ENCODE measurements around the gene CYSRT1.
"Not testable (repeated sequence)": the region's sequence is repeated elsewhere in the genome, so short reads cannot be mapped to it uniquely, and the experiment has no call there.

The CYSRT1 gene

DNA sequence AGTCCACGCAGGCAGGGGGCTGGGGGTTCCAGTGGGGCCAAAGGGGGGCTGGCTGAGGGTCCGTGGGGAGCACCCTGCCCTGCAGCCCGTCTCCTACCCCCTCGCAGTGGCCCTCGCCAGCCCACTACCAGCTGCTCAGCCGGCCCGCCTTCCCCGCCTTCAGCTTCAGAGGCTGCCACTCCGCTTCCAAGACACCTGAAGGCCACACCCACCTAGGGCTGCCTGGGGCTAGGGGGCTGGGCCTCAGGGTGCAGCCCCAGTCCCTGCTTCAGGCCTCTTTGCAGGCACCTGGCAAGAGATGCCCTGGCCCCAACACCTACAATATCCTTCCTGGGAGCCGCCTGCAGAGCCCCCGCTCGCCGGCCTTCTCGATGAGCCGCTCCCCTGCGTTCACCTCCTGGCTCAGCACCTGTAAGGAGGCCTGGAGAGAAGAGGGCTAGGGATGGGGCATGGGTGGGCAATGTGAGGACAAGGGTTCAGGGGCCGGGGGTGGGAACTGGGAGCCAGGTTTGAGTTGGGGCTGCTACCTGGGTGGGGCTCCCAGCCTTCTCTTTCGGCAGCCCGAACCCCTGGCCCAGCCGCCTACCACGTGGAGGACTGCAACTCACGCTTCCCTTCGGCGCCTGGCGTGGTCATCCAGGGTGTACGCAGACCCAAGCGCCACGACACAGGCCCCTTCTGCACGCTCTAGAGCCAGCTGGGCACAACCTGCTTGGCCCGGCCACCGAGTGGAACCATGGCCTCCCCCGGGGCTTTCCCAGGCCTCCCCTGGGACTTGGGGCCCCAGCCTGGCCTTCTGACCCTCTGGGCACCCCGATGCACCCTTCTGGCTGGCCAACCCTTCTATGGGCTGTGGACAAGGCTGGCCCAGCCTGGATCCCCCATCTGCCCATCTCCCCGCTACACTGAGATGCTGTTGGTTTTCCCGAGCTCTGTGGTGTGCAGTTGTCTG is 27.9 kb downstream of the CYSRT1 start:
- no peak for DNase-seq (ENCODE audit: low read depth)

DNA sequence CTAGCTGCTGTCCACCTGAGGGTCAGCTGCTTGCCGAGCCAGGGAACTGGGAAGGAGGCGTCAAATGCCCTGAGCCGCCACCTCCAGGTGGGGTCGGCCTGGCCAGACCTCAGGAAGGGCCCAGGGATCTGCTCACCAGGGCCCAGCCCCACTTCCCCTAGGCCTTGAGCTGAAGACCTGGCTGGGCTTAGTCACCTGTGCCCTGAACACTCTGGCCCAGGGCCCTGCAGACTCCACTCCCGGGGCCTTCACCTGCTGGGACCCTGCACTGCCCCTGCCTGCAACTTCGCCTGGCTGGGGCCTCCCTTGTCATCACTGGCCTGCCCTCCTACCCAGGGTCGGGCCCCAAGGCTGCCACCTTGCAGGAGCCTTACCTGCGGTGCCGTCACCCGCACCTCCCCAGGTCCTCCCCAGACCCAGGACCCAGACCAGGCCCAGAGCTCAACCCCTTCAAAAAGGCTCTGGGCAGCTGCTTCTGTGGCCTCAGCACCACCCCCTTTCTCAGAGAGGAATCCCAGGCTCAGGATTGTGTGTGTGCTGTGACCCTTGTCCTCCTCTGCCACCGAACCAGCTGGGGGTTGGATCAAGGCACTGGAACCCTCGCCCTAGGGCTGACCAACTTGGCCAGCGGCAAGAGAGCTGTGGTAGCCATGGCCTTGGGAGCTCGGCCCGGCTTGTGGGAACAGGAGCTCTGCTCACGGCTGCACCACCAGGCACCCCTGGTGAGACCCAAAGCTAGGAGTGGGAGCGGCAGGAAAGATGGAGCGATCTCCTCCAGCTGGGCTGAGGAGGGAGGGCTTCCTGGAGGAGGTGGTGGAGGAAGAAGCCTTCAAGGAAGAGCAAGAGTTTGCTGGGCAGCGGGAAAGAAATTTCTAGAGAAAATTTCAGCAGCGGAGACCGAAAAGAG is 29.0 kb downstream of the CYSRT1 start:
- DNase-seq (ENCODE audit: low read depth) = no peak

DNA sequence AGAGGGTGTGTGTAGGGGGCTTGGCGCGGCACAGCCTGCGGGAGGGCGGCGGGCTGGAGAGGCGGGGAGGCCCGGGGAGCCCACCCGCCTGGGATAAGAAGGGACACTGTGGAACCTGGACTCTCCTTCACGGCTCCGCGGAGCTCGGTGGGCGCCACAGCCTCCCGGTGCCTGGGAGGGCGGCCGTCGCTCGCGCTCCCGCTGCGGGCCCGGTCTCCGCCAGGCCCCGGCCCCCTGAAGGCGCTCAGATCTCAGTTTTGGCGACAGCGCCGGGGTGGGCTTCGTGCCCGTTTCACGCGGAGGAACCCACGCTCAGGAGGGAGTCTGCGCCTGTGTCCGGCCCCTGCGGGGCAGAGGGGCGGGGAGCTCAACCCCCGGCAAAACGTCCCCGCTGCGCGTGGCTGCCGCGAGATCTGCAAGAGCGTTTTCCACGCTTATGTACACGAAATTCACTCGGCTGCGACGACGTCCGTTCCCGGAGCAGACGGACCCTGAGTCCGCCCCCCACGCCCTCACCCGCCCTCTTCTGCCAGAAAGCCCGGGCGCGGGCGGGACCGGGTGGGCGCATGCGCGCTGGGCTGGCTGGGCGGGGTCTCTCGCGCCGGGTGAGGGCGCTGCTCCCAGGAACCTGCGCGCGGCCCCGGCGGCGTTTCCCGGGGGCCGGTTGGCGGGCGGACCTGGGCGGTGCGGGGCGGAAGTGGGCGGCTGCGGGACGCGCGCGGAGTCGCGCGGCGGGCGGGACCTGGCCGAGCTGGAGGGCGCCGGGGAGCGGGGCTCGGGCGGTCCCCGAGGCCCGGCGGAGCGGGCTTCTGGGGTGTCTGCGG is 29.9 kb downstream of the CYSRT1 start, which contains the start of gene NELFB:
Gene NELFB, plus strand, starts transcription at position 704 of the 824 bp plus-strand sequence.
- peak; percentile 95 for DNase-seq (ENCODE audit: low read depth)

DNA sequence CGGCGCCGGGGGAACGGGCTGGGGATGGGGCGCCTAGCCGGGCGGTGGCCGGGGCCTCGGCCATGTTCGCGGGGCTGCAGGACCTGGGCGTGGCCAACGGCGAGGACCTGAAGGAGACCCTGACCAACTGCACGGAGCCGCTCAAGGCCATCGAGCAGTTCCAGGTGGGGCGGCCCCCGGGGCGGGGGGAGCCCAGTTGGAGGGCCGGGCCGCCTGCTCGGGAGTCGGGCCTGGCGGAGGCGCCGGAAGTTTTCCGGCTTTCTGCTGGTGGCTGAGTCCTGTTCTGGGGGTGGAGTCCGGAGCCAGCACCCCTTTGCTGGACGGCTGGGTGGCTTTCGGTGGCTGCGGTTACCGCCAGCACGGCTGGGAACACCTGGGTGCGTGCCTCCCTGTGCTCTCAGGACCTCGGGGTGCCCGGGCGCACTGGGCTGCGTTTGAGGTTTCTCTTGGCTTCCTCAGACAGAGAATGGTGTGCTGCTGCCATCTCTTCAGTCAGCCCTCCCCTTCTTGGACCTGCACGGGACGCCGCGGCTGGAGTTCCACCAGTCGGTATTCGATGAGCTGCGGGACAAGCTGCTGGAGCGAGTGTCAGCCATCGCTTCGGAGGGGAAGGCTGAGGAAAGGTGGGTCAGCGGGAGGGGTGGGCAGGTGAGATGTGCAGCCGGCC is 30.6 kb downstream of the CYSRT1 start:
- no peak for DNase-seq (ENCODE audit: low read depth)

DNA sequence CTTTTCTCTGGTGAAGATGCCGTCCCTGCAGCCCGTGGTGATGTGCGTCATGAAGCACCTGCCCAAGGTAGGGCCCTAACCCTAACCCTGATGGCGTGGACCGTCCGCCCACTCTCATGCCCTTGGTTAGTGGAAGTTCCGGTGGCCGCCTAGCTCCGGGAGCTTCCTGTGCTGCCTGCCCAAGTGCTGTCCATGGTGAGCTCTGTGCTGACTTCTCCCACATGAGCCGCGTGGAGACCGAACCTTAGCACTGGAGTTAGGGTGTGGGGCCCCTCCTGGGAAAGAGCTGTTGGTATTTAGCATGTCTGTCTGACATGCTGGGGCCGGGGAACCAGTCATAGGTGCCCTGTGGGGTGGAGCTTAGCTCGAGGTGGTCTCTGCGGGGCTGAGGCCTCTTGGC is 31.4 kb downstream of the CYSRT1 start:
- DNase-seq (ENCODE audit: low read depth) = no peak

DNA sequence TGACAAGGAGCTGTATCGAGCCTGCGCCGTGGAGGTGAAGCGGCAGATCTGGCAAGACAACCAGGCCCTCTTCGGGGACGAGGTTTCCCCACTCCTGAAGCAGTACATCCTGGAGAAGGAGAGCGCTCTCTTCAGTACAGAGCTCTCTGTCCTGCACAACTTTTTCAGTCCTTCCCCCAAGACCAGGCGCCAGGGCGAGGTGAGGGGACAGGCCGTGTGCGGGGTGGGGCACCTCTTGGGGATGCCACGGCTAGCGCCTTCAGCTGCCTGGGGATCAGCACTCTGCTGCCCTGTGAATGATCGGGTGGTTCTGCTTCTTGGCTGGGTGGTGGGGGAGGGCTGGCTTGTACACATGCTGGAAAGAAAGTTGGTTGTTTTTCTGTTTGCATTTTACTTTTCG is 31.9 kb downstream of the CYSRT1 start:
- no peak for DNase-seq (ENCODE audit: low read depth)

DNA sequence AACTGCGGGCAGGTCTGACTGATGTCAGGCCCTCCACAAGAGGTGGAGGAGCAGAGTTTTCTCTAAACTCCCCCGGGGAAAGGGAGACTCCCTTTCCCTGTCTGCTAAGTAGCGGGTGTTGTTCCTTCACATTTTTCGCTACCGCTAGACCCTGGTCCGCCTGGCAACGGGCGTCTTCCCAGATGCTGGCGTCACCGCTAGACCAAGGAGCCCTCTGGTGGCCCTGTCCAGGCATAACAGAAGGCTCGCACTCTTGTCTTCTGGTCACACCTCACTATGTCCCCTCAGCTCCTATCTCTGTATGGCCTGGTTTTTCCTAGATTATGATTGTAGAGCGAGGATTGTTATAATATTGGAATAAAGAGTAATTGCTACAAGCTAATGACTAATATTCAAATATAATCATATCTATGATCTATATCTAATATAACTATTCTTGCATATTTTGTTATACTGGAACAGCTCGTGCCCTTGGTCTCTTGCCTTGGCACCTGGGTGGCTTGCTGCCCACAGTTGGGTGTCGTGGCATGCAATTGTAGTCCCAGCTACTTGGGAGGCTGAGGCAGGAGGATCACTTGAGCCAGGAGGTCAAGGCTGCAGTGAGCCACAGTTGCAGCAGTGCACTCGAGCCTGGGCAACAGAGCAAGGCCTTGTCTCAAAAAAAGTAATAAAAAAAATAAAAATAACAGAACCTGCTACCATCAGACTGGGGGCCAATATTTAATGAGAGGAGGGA is 37.4 kb downstream of the CYSRT1 start:
- not testable (repeated sequence) for DNase-seq (ENCODE audit: low read depth)

DNA sequence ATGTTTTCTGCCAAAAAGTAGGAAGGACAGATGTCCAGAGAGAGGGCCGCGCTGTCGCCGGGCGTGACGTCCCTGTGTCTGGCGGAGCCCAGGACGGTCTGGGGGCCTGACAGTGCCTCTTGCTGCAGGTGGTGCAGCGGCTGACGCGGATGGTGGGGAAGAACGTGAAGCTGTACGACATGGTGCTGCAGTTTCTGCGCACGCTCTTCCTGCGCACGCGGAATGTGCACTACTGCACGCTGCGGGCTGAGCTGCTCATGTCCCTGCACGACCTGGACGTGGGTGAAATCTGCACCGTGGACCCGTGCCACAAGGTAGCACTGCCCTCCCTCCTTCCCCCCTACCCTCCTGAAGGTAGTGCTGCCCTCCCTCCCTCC is 37.9 kb downstream of the CYSRT1 start:
- no peak for DNase-seq (ENCODE audit: low read depth)

DNA sequence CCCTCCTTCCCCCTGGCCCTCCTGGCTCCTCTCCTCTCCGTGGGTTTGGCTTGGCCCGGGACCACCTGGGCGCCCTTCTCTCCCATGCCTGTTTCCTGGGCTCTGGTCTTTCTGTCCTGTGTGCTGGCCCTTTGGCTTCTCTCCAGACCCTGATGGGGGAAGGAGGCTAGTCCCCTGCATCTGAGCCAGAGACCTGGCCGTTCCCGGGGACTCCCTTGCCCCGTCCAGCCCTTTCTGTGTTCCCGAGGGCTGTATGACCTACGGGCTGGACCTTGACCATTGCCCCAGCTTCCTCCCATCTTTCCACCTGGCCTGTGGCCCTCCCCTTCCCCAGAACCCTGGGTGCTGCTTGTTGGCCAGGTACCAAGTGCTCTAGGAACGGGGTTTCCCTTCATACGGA is 38.5 kb downstream of the CYSRT1 start:
- DNase-seq (ENCODE audit: low read depth) = no peak

DNA sequence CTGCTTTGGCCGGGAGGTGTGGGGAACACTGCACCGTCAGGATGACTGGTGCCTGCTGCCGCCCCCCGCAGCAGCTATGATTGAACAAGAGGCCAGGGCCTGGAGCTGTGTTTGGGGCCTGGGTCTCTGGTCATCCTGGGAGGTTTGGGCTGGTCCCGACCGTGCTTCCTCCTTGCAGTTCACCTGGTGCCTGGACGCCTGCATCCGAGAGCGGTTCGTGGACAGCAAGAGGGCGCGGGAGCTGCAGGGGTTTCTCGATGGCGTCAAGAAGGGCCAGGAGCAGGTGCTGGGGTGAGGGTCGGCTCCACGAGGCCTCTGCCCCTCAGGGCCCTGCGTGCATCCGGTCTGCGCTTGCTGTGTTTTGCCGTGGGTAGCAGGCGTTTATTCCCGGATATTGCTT is 39.1 kb downstream of the CYSRT1 start:
- no peak for DNase-seq (ENCODE audit: low read depth)

DNA sequence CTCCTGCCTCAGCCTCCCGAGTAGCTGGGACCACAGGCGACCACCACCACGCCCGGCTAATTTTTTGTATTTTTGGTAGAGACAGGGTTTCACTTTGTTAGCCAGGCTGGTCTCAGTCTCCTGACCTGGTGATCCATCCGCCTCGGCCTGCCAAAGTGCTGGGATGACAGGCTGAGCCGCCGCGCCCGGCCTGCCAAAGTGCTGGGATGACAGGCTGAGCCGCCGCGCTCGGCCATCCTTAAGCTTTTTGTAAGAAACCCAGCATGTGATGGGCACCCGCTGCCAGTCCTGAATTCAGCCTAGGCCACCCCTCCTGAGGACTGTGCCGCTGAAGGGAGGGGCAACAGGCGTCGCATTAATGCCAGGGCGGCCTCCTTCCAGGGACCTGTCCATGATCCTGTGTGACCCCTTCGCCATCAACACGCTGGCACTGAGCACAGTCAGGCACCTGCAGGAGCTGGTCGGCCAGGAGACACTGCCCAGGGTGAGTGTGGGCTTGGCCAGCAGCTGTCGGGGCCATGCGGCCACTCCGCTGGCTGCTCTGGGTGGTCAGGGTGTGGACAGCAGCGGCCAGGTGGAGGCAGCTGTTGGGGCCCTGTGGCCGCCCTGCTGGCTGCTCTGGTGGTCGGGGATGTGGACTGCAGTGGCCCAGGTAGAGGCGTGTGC is 40.7 kb downstream of the CYSRT1 start:
- DNase-seq (ENCODE audit: low read depth) = no peak

DNA sequence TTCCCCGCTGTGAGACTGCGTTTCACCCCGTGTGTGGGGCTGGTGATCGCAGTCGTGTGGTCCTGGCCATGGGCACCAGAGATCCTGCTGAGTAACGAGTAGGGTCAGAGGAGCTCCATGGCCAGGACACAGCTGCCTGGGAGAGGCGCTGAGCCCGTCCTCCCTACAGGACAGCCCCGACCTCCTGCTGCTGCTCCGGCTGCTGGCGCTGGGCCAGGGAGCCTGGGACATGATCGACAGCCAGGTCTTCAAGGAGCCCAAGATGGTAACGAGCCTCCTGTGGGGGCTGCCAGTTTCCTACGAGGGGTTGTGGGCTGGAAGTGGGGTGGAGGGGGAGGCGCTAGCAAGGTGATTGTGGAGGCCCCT is 41.2 kb downstream of the CYSRT1 start:
- DNase-seq (ENCODE audit: low read depth) = no peak

DNA sequence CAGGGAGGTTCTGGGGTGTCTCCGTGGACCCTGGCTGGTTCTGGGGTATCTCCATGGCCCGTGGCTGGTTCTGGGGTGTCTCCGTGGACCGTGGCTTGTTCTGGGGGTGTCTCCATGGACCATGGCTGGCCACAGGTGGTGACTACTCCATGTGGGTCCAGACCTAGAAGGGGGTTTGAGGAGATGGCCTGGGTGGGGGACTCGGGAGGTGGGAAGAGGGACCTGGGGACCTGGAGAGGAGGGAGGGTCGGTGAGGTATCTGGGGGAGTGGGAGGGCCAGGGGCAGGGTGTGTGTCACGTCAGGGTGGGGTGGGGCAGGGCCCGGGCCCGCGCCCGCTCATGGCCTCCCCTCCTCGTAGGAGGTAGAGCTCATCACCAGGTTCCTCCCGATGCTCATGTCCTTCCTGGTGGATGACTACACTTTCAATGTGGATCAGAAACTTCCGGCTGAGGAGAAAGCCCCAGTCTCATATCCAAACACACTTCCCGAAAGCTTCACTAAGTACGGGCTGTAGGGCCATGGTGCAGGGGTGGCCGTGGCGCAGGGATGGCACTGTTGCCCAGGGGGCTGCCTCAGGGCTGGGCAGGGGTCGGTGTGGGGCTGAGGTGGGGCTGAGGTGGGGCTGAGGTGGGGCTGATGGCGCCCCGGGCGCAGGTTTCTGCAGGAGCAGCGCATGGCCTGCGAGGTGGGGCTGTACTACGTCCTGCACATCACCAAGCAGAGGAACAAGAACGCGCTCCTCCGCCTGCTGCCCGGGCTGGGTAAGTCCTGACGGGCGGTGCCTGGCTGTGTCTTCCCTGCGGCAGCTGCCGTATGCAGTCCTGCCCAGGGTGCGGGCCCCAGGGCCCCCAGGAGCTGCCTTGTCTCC is 41.8 kb downstream of the CYSRT1 start:
- no peak for DNase-seq (ENCODE audit: low read depth)

DNA sequence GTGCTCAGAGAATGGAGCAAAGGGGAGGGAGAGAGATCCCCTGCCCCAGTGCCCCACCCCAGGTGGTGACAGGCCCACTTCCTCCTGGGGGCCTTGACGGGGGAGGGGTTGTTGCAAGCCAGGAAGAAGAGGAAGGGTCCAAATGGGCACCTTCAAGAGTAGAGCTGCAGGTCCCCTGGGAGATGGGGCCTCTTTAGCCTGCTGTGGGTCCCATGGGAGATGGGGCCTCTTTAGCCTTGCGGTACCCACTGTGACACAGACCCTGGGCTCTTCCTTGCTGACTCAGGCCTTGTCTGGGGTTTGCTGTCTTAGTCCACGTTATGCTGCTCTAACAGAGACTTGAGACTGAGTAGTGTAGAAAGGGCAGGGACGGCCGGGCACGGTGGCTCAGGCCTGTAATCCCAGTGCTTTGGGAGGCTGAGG is 43.0 kb downstream of the CYSRT1 start:
- DNase-seq (ENCODE audit: low read depth) = no peak

DNA sequence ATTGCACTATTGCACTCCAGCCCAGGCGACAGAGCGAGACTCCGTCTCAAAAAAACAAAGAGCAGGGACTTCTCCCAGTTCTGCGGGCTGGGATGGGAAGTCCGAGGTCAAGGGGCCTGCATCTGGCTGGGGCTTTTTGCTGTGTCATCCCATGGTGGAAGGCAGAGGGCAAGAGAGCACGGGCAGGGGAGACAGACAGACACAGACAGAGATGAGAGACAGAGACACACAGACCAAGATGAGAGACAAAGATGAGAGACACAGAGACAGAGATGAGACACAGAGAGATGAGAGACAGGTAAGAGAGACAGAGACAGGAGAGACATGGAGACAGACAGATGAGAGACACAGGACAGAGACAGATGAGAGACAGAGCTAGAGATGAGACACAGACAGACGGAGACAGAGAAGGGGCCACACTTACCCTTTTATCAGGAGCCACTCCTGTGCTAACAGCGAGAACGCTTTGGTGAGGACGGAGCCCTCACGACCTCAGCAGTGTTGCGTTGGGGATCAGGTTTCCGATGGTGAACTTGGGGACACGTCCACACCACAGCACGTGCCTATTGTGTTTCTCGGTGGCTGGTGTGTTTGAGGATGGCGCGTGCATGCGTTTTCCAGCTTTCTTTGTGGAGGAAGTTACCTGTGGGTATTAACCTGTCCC is 43.7 kb downstream of the CYSRT1 start:
- DNase-seq (ENCODE audit: low read depth) = no peak

DNA sequence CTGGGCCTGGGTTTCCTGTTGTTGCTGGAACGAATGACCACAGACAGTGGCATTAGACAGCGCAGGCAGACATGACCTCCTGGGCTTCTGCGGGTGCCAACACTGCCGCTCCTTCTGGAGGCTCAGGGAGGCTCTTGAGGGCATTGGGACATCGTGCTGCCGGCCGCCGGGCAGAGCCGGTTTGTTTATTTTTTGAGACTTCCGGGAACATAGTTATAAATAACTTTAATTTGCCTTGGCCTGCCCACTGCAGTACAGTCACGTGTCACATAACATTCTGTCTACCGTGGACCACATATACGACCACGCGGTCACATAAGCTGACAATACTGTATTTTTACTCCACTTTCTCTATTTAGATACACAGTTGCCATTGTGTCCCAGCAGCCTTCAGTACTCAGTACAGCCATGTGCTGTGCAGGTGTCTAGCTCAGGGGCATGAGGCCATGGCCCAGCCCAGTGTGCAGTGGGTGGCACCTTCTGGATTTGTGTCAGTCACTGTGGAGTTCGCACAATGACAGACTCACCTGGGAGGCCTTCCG is 44.3 kb downstream of the CYSRT1 start:
- no peak for DNase-seq (ENCODE audit: low read depth)

DNA sequence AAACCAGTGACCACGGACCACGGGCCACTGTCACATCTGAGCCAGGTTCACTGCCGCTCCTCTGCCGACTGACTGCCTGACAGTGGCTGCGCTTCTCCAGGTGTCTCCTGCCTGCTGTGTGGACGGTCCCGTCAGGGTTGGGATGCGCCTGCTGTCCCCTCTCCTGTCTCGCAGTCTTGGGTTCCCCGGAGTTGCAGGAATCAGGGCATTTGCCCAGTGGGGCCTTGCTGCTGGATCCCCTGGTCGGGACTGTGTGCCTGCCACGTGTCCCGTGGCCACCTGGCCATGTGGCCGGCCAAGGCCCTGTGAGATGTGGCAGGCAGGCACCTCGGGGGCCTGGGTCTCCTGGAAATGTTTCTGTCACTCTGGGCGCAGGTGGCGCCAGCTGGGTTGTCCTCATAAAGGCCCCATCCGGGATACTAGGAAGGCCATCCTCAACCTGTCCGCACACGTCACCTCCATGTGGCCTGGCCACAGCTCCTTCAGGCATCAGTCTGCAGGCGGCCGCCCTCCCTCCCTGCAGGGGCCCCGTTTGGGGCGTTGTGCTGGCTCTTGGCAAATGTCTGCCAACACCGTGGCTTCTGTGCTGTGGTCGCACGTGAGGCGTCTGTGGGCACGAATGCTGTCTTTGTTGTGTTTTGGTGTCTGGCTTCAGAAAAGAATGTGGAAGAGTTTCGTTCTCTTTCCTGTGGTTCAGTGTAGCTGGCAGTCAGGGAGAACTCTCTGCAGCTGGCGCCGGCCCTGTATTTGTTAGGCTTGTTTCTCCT is 46.1 kb downstream of the CYSRT1 start:
- DNase-seq (ENCODE audit: low read depth) = no peak

DNA sequence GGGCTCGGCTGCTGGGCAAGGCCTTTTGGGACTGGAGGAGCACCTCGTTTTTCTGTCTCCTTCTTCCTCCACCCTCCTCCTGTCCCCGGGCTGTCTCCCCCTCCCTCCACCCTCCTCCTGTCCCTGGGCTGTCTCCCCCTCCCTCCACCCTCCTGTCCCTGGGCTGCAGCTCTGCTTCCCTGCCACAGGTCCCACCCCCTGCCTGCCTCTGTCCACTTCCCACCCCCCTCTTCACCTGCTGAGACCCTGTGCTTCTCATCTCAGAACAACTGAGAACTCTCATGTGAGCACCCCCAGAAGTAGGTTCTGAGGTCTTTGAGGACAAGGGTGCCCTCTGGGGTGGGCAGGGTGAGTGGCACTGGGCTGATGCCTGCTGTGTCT is 46.7 kb downstream of the CYSRT1 start:
- no peak for DNase-seq (ENCODE audit: low read depth)
